ENCODE measurements around the gene FRMPD4. TPM values are rescaled to one million over a fixed set of nuclear protein-coding genes. Genes with fewer than 3 reads are reported as not detected.

The FRMPD4 gene
- total RNA-seq, 1 experiment from 2014 or later, result not detected

GRCh38 chrX:12366440-12366839 lies 228.2 kb downstream of the FRMPD4 start:
- DNase-seq (ENCODE audit: low spot score), result no peak

- no peak for DNase-seq (ENCODE audit: low spot score)
Measured at GRCh38 chrX:12367254-12367653, 229.0 kb downstream of the FRMPD4 start.

- no peak for DNase-seq (ENCODE audit: low spot score)
Measured at GRCh38 chrX:12370497-12370986, 232.3 kb downstream of the FRMPD4 start.

GRCh38 chrX:12372111-12372510 lies 233.8 kb downstream of the FRMPD4 start:
- DNase-seq (ENCODE audit: low spot score), result no peak

GRCh38 chrX:12374286-12374685 lies 236.0 kb downstream of the FRMPD4 start:
- DNase-seq (ENCODE audit: low spot score), result no peak

- no peak for DNase-seq (ENCODE audit: low spot score)
Measured at GRCh38 chrX:12378253-12378652, 240.0 kb downstream of the FRMPD4 start.

- DNase-seq (ENCODE audit: low spot score), result no peak
Measured at GRCh38 chrX:12378706-12379105, 240.4 kb downstream of the FRMPD4 start.

- no peak for DNase-seq (ENCODE audit: low spot score)
Measured at GRCh38 chrX:12379671-12380070, 241.4 kb downstream of the FRMPD4 start.

GRCh38 chrX:12383196-12383595 lies 244.9 kb downstream of the FRMPD4 start:
- no peak for DNase-seq (ENCODE audit: low spot score)

- DNase-seq (ENCODE audit: low spot score), result no peak
Measured at GRCh38 chrX:12390301-12390700, 252.0 kb downstream of the FRMPD4 start.

GRCh38 chrX:12396584-12396983 lies 258.3 kb downstream of the FRMPD4 start:
- no peak for DNase-seq (ENCODE audit: low spot score)

- DNase-seq (ENCODE audit: low spot score), result no peak
Measured at GRCh38 chrX:12400218-12400617, 261.9 kb downstream of the FRMPD4 start.

GRCh38 chrX:12401252-12401651 lies 263.0 kb downstream of the FRMPD4 start:
- DNase-seq (ENCODE audit: low spot score), result no peak

GRCh38 chrX:12403474-12404082 lies 265.3 kb downstream of the FRMPD4 start:
- no peak for DNase-seq (ENCODE audit: low spot score)

GRCh38 chrX:12405306-12405705 lies 267.0 kb downstream of the FRMPD4 start:
- no peak for DNase-seq (ENCODE audit: low spot score)

GRCh38 chrX:12410523-12410922 lies 272.2 kb downstream of the FRMPD4 start:
- DNase-seq (ENCODE audit: low spot score), result no peak

GRCh38 chrX:12411831-12412230 lies 273.6 kb downstream of the FRMPD4 start:
- DNase-seq (ENCODE audit: low spot score), result no peak

- no peak for DNase-seq (ENCODE audit: low spot score)
Measured at GRCh38 chrX:12412561-12412960, 274.3 kb downstream of the FRMPD4 start.

GRCh38 chrX:12419591-12419990 lies 281.3 kb downstream of the FRMPD4 start:
- no peak for DNase-seq (ENCODE audit: low spot score)

GRCh38 chrX:12421918-12422317 lies 283.6 kb downstream of the FRMPD4 start:
- no peak for DNase-seq (ENCODE audit: low spot score)

GRCh38 chrX:12423346-12423745 lies 285.1 kb downstream of the FRMPD4 start:
- no peak for DNase-seq (ENCODE audit: low spot score)

GRCh38 chrX:12425496-12425895 lies 287.2 kb downstream of the FRMPD4 start:
- DNase-seq (ENCODE audit: low spot score), result no peak

- no peak for DNase-seq (ENCODE audit: low spot score)
Measured at GRCh38 chrX:12426420-12426819, 288.1 kb downstream of the FRMPD4 start.

- no peak for DNase-seq (ENCODE audit: low spot score)
Measured at GRCh38 chrX:12434493-12434892, 296.2 kb downstream of the FRMPD4 start.

All from HT-29 (cell line).